GM18502 (cell line): Measurements from ENCODE around the gene TCEA3.

ENCODE experiments used
- ATAC-seq: cut with Tn5 transposase; IDR thresholded peaks from one replicate; pipeline ENCODE4 v1.9.1; 2021; ENCODE audit warnings: mild to moderate bottlenecking; ENCODE audit not compliant: unreplicated experiment, poor library complexity

The TCEA3 gene

DNA sequence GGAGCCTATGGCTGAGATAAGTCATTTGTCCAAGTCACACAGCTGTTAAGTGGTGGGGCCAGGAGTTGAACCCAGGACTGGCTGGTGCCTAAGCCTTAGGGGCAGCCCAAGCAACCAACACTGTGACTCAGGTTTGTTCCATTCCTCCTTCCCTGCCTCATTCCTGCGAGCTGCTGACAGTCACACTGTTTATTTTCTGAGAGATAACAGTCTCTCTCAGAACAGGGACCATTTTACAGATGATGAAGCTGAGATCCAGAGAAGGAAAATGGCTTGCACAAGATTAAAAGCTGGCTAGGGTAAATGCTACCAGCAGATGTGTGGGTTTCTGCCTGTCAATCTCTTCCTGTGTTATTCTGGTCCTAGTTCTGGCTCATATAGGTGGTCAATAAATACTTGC lies 24.3 kb upstream of the TCEA3 start:
- no peak for ATAC-seq

DNA sequence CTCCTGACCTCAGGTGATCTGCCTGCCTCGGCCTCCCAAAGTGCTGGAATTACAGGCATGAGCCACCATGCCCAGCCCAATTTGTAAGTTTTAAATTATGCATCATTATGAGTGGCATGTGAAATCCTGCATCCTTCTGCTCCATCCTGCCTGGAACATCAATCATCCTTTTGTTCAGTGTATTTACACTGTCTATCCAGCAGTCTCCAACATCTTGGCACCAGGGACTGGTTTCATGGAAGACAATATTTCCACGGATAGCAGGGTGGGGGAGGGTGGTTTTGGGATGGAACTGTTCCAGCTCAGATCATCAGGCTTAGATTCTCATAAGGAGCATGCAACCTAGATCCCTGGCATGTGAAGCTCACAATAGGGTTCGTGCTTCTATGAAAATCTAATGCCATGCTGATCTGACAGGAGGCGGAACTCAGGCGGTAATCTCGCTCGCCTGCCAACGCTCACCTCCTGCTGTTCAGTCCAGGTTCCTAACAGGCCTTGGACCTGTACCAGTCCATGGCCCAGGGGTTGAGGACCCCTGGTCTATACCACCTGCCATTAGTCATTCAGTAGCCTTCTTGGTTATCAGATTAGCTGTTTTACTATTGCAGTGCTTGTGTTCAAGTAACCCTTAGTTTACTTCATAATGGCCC lies 22.2 kb upstream of the TCEA3 start:
- no peak for ATAC-seq

DNA sequence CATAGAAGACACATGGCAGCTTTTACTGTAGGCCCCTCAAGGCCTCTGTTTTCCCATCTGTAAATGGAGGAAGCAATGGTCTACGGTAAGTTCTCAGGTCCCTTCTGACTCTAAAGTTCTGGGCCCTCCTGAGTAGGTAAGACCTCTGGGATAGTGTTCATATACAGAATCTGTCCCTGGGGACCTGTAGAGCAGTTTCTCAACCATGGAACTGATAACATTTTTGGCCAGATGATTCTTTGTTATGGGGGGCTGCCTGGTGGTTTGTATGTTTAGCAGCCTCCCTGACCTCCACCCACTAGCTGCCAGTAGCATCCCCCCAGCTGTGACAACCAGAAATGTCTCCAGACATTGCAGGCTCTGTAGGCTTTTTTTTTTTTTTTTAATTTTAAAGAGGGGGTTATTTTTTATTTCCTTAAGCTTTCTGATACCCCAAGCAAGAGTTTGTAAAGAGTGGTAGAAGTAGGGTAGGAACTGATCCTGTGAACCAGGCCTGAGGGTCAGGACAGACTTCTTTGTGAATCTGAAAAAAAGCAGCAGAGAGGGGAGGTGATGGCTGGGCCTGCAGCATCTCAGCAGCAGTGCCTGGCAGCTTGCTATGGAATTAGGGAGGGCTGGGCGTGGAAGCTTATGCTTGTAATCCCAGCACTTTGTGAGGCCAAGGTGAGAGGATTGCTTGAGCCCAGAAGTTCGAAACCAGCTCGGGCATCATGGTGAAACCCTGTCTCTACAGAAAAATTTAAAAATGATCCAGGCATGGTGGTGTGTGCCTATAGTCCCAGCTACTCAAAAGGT lies 20.2 kb upstream of the TCEA3 start:
- ATAC-seq: no peak

DNA sequence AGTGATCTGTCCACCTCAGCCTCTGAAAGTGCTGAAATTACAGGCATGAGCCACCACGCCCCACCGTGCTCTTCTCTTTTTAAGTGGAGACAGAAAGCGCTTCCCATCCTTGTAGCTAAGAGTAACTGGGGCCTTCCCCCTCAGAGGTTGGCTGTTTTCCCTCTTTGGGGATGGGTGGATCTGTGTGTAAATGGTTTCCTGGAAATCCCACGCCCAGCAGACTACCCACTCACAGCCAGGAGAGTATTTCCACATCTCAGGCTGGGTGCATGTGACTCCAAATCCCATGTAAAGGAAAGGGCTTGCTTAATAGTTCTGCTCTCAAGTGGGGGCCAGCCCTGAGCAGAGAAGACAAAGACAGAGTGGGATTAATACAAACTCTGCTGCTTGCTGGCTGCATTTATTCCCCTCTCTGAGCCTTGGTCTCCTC lies 19.6 kb upstream of the TCEA3 start:
- ATAC-seq: no peak

DNA sequence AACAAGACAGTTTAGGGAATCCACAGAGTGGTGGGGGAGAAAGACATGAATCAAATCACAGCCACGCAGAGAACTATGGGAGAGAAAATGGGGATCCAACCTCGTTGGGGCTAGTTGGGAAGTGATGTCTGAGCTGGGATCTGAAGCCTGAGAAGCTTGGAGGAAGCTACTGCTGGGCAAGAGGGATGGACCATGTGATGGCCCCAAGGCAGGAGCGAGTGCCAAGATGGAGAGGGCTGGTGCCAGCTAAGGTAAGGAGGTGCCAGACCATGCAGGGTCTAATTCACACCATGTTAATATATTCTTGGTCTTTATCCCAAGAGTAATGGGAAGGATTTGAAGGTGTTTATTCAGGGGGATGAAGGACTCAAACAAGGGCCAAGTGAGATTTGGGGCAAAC lies 18.2 kb upstream of the TCEA3 start:
- ATAC-seq: no peak

DNA sequence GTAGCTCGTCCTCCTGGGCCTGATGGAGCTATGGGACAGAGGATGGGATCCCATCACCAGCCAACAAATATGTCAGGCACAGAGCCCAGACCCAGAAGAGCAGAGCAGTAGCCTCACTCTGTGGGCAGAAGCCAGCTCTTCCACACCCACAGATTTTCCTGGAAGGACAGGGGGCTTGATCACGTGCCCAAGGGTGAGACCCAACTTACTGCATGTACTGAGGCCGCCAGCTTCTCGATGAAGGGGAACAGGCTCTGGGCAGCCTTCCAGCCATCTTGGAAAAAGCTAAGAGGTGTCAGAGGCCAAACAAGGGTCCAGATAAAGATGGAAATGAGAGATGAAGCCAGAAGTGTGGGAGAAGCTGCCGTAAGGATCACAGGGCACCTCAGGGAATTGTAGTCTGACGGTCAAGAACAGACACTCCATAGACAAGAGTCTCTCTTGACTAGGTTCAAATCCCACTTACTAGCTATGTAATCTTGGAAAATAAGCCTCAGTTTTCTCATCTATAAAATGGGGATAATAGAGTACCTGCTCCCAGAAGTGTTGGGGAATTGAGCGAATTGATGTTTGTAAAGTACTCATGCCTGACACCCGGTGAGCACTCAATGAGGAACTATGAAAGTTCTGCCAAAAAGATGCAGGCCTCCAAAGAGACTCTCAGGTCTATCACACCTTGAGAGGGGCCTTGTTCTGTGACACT lies 17.0 kb upstream of the TCEA3 start:
- ATAC-seq: no peak

DNA sequence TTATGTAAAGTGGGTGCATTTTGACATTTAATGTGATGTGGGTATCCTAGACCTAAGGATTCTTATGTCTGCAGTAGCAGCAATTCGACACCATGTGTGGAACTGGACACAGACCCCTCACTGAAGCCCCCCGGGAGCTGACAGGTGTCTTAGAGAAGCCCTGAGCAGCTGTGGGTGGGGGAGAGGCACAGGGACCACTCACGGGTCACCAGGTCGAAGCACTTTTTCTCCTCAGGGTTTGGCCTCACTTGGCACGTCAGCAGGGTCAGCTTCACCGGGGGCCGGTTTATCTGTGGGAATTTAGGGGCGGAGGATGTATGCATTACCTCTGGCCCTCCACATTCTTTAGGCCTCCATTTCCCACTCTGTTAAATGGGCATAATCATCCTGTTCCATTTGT lies 14.0 kb upstream of the TCEA3 start:
- ATAC-seq: no peak

DNA sequence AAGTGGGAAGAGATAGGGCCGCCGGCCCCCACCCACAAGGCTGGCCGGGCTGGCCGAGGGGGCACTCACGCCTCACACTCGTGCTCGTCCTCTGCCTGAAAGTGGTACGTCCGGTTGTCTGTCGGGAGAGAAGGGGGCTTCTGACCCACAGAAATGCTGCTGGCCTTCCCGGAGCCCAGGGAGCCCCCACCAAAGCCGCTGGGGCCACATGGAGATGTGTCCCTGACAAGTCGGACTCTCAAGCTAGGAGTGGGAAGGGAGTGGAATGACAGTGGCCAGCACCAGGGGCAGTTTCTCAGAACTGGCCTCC lies 12.8 kb upstream of the TCEA3 start:
- no peak for ATAC-seq

DNA sequence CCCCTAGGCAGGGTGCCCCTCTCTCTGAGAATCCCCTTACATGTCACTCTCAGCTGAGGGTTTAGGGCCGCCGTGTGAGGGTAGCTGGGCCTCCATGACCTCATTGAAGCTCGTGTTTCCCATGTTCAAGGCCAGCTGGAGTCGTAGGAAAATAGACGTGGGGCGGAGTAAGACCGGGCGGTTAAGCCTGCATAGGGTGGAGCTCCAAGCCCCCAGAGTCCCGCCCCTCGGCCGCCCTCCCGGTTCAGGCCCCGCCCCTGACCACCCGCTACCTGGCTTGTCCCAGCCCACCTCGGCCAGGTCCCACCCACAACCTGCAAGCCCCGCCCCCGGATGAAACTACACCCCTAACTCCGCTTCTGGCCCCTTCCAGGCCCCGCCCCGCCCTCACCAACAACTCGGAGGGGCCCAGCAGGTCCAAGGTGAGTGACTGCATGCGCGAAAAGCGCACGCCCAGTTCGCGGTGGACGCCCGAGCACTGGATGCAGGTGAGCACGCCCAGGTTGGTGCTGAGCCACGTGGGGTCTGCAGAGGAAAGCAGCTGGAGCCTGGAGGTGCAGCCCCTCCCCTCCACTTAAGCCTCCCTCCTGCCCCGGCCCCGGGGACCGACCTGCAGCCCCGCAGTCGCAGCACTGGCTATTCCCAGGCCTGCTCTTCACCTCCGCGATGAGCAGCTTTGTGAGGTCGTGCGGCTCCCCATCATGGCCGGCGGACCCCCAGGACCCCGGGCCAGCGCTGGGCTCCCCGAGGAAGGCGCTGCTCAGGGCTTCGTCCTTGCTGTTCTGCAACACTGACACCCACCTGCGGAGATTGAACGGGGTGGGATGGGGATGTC lies 12.2 kb upstream of the TCEA3 start:
- no peak for ATAC-seq

DNA sequence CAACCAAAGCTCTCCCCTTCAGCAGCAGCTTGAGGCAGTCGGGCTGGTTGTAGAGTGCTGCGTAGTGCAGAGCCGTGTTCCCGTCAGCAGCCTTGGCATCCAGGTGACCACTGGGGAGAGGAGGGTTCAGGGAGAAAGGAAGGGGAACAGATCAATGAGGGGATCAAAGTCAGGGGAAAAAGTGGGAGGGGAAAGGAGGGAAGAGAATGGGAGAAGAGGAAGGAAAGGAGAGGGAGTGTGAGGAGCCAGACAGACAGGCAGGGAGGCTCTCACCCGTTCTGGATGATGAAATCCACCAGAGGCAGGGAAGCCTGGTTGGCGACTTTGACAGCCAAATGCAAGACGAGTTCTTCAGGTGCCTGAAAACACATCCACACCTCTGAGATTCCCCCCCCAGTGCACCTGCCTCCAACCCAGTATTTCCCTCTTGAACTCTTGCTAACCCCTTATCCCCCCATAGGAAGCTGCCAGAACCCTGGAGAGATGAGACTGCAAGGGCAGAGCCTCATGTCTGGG lies 9.8 kb upstream of the TCEA3 start:
- no peak for ATAC-seq

DNA sequence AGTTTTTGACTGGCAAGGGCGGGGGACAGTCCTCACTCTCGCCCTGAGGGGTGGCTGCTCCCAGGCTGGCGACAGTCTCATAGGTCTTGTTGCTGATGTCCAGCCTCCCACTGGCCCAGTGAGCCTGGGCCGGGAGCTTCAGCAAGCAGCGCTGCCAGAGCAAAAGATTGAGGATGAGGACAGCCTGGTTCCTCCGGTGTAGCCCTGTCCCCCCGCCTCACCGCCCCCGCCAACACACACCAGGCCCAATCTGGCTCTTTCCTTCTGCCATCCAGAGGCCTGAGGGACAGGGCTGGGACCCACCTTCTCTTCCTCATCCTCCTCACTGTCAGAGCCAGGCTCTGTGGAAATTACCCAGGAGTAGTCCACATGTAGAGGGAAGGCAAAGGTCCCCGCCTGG lies 8.6 kb upstream of the TCEA3 start:
- no peak for ATAC-seq

DNA sequence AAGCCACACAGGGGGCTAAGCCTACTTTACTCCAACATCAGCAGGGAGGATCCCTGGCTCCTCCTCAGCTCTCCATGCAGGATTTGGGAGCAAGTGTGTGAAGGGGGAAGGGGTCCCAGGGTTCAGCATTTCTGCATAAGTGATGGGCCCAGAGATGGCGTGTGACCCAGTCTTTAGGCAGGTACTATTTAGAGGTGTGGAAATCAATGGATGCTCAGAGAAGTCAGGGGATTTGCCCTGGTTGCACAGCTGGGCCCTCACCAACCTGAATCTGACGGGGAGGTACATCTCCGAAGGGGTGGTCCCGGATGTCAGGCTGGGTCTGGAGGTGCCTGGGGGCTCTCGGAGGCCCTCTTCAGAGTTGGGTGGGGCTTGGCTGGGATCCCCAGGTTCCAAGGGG lies 6.9 kb upstream of the TCEA3 start:
- ATAC-seq: no peak

DNA sequence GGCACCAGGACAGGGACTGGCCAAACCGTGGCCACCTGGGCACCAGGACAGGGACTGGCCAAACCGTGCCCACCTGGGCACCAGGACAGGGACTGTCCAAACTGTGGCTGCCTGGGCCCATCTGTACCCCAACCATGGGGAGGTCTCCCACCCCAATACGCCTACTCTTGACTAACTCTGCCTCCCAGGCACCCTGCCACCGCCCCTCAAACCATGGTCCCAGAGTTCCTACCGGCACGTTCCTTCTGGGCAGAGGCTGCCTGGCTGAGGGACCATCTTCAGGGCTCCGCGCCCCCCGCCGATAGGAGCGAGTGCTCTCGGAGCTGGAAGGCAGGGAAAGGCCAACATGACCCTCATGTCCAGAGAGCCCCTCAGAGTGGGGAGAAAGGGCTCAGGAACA lies 6.3 kb upstream of the TCEA3 start:
- ATAC-seq: no peak

DNA sequence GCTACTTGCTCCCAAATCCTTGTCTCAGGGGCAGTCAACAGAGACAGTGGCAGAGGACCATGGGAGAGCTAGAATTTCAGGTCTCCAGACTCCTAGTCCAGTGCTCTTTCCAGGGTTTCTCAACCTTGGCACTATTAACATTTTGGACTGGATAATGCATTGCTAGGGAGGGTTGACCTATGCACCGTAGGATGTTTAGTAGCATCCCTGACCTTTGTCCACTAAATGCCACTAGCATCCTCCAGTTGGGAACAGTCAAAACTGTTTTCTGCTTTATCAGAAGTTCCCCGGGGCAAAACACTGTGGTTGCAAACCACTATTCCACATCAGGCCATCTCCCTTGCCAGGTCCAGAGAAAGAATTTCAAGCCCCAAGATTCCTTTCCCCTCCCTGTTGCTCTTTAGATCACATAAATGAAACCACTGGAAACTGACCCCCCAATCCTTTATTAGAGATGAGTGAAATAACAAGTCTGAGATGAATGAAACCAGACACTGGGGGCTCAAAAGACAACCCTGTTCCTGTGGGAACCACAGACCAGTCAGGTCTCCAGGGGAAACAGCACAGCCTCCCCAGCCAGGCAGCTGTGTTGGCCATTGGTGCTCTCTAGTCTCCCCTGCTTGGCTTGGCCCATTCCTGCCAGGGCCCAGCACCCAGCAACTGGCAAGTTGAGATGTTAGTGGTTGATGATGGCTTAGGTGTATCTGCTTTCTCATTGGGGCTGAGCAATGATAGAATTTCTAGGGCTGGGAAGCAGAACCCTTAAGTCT lies 3.8 kb upstream of the TCEA3 start:
- ATAC-seq: no peak

DNA sequence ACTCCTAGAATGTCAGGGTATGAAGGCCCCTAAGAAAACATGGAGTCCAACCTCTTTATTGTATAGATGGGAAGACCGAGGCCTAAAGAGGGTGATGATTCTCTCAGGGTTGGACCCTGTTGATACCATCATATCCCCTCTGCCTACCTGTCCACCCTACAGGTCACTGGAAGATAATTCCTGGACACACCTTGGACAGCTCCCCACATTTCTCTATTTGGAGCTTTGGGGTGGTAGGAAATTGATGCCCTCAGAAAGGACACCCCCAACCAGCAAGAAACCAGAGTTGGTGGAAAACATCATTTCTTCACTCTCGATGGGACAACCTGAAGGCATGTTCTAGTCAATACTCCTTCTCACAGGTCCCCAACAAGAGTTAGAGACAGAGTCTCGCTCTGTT lies 3.0 kb upstream of the TCEA3 start:
- no peak for ATAC-seq

DNA sequence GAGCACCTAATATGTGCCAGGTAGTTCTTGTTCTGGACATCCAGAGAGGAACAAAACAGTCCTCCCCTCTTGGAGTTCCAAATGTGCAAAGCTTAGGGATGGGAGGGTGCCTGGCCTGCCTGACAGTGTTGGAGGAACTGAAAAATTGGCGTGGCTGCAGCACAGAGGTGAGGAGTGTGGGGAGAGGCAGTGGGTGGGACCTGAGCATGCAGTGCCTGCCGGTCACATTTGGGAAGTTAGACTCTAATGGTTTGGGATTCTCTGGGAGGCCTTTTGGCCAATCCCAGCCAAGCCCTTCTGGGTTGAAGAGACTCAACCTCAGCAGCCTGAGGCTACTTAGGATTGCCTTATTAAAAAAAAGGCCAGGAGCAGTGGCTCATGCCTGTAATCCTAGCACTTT lies 2.3 kb upstream of the TCEA3 start:
- no peak for ATAC-seq

DNA sequence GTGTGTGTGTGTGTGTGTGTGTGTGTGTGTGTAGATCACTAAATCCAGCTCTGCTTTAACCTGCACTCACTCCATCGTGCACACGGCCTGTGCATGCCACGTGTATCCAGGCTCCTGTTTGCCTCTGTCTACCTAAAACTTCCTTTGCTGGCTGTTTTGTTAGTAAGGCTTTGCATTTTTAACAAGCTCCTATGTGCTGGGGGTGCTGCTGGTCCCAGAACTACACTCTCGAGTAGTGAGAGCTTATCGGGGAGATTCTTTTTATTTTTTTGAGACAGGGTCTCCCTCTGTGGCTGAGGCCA lies 596 bp upstream of the TCEA3 start:
- no peak for ATAC-seq

DNA sequence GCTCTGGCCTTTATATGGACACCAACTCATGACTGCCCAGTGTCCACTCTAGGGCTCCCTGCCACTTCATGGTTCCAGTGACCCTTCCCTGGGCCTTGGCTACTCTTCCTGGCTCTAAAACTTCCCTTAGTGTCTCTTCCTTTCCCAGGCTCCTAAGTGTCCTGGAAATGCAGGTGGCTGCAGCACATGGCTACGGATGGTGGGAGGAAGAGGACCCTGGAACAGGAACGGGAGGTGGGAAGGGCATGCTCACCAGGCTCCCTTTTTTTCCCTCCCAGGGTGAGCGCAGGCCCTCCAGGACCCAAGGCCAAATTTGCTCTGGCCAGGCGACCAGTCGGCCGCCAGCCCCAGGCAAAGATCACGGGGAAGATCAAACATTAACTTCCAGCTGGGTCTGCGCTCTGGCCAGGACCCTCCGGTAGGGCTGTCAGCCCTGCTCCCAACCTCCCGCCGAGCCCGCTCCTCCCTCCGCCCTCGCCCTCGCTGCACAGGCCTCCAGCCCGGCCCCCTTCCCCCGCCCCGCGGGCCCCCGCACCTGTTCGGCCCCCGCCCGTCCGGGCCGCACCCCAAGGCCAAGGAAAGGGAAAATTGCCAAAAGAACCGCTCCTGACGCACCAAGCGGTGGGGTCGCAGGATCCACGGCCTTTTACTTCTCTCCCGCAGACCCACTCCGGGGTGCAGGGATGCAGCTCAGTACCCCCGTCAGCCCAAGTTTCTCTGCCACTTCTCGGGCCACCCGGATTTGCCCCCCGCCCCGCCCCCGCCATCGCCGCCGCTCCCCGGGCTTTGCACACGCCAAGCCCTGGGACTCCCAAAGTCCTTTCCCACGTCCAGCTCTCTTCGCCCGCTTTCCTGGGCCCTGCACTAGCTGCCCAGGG lies 894 bp downstream of the TCEA3 start:
- ATAC-seq: no peak

DNA sequence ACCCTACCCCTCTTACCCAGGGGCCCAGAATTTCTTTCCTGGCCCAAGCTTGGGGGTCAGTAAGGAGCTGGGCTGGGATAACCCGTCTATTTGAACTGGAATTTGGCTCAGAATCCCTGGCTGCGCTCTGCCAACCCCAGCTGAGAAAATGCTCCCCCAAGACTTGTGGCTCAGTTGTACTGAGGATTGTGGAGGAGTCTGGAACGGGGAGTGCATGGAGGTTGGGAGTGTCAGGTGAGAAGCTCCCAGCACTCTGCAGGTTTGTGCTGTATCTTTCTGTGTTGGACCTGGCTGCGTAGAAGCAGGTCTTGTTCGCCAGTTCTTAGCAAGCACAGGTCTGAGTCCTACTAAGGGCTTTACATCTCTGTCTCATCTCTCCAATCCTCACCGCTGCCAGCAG lies 1.6 kb downstream of the TCEA3 start:
- no peak for ATAC-seq
